ENCODE data around the gene ZNF638. TPM values are rescaled to one million over a fixed set of nuclear protein-coding genes. Genes with fewer than 3 reads are reported as not detected.

ZNF638 gene
- polyA plus RNA-seq, 4 donors: 51.1 to 130 (median 80.4) TPM

- Histone ChIP-seq H3K4me3 (ENCODE audit: low read depth in 1 of 3, low read length in 3 of 3) (no peak overlapping the region), H3K36me3 (ENCODE audit: control insufficient read depth in 3 of 3, insufficient read depth in 2 of 3, low read depth in 1 of 3, low read length in 3 of 3) (peaks cover 1 to 3% (median 2%) of the 10 kb centered on the region in 3 donors), H3K4me1 (ENCODE audit: control insufficient read depth in 3 of 3, insufficient read depth in 2 of 3, low read depth in 1 of 3, low read length in 2 of 3) (peaks cover 0 to 7% (median 0%) of the 10 kb centered on the region in 3 donors), H3K27ac (ENCODE audit: low read depth in 1 of 3, low read length in 2 of 3) (no peak overlapping the region), H3K27me3 (ENCODE audit: control insufficient read depth in 3 of 3, insufficient read depth in 3 of 3, low read length in 3 of 3) (no peaks in the 10 kb centered on the region), H3K9me3 (ENCODE audit: control insufficient read depth in 2 of 2, insufficient read depth in 1 of 2, low read depth in 1 of 2, low read length in 1 of 2) (no peaks in the 10 kb centered on the region)
- DNase-seq (no peak), FAIRE-seq (no peak)
- 22 to 33% (median 23%) methylated on average over 3 of the region's 3 CpGs for WGBS, 3 donors
Measured at GRCh38 chr2:71340176-71340575, 8.6 kb downstream of the ZNF638 start.

GRCh38 chr2:71341645-71342044 is 10.1 kb downstream of the ZNF638 start:
- no peaks in the 10 kb centered on the region for H3K27me3 ChIP-seq (ENCODE audit: control insufficient read depth in 3 of 3, insufficient read depth in 3 of 3, low read length in 3 of 3)
- H3K4me1 ChIP-seq (ENCODE audit: control insufficient read depth in 3 of 3, insufficient read depth in 2 of 3, low read depth in 1 of 3, low read length in 2 of 3): peaks cover 0 to 5% (median 0%) of the 10 kb centered on the region in 3 donors
- H3K4me3 ChIP-seq (ENCODE audit: low read depth in 1 of 3, low read length in 3 of 3): no peak overlapping the region
- no peaks in the 10 kb centered on the region for H3K9me3 ChIP-seq (ENCODE audit: control insufficient read depth in 2 of 2, insufficient read depth in 1 of 2, low read depth in 1 of 2, low read length in 1 of 2)
- peaks cover 1 to 9% (median 2%) of the 10 kb centered on the region in 3 donors for H3K36me3 ChIP-seq (ENCODE audit: control insufficient read depth in 3 of 3, insufficient read depth in 2 of 3, low read depth in 1 of 3, low read length in 3 of 3)
- WGBS, 3 donors: 14 to 54% (median 25%) methylated on average over 4 of the region's 4 CpGs
- DNase-seq: no peak
- FAIRE-seq: no peak
- H3K27ac ChIP-seq (ENCODE audit: low read depth in 1 of 3, low read length in 2 of 3): no peak overlapping the region

- Histone ChIP-seq H3K27me3 (ENCODE audit: control insufficient read depth in 3 of 3, insufficient read depth in 3 of 3, low read length in 3 of 3) (no peaks in the 10 kb centered on the region), H3K4me1 (ENCODE audit: control insufficient read depth in 3 of 3, insufficient read depth in 2 of 3, low read depth in 1 of 3, low read length in 2 of 3) (no peaks in the 10 kb centered on the region), H3K4me3 (ENCODE audit: low read depth in 1 of 3, low read length in 3 of 3) (no peak overlapping the region), H3K9me3 (ENCODE audit: control insufficient read depth in 2 of 2, insufficient read depth in 1 of 2, low read depth in 1 of 2, low read length in 1 of 2) (no peaks in the 10 kb centered on the region), H3K27ac (ENCODE audit: low read depth in 1 of 3, low read length in 2 of 3) (no peak overlapping the region), H3K36me3 (ENCODE audit: control insufficient read depth in 3 of 3, insufficient read depth in 2 of 3, low read depth in 1 of 3, low read length in 3 of 3) (peaks cover 1 to 12% (median 2%) of the 10 kb centered on the region in 3 donors)
- no peak for DNase-seq
- FAIRE-seq: no peak
- 95 to 98% (median 97%) methylated on average over 2 of the region's 2 CpGs for WGBS, 3 donors
Measured at GRCh38 chr2:71346065-71346464, 14.5 kb downstream of the ZNF638 start.

- DNase-seq (peak in 1 of 2 donors; percentile 31), FAIRE-seq (no peak)
- Histone ChIP-seq H3K4me1 (ENCODE audit: control insufficient read depth in 3 of 3, insufficient read depth in 2 of 3, low read depth in 1 of 3, low read length in 2 of 3) (no peaks in the 10 kb centered on the region), H3K27me3 (ENCODE audit: control insufficient read depth in 3 of 3, insufficient read depth in 3 of 3, low read length in 3 of 3) (no peaks in the 10 kb centered on the region), H3K36me3 (ENCODE audit: control insufficient read depth in 3 of 3, insufficient read depth in 2 of 3, low read depth in 1 of 3, low read length in 3 of 3) (peaks cover 2 to 15% (median 2%) of the 10 kb centered on the region in 3 donors), H3K9me3 (ENCODE audit: control insufficient read depth in 2 of 2, insufficient read depth in 1 of 2, low read depth in 1 of 2, low read length in 1 of 2) (no peaks in the 10 kb centered on the region), H3K4me3 (ENCODE audit: low read depth in 1 of 3, low read length in 3 of 3) (no peak overlapping the region), H3K27ac (ENCODE audit: low read depth in 1 of 3, low read length in 2 of 3) (no peak overlapping the region)
Measured at GRCh38 chr2:71347517-71347916, 15.9 kb downstream of the ZNF638 start.

GRCh38 chr2:71348302-71348701 is 16.7 kb downstream of the ZNF638 start:
- Histone ChIP-seq H3K36me3 (ENCODE audit: control insufficient read depth in 3 of 3, insufficient read depth in 2 of 3, low read depth in 1 of 3, low read length in 3 of 3) (peaks cover 2 to 15% (median 2%) of the 10 kb centered on the region in 3 donors), H3K9me3 (ENCODE audit: control insufficient read depth in 2 of 2, insufficient read depth in 1 of 2, low read depth in 1 of 2, low read length in 1 of 2) (no peaks in the 10 kb centered on the region), H3K27me3 (ENCODE audit: control insufficient read depth in 3 of 3, insufficient read depth in 3 of 3, low read length in 3 of 3) (no peaks in the 10 kb centered on the region), H3K4me1 (ENCODE audit: control insufficient read depth in 3 of 3, insufficient read depth in 2 of 3, low read depth in 1 of 3, low read length in 2 of 3) (no peaks in the 10 kb centered on the region), H3K27ac (ENCODE audit: low read depth in 1 of 3, low read length in 2 of 3) (no peak overlapping the region), H3K4me3 (ENCODE audit: low read depth in 1 of 3, low read length in 3 of 3) (no peak overlapping the region)
- WGBS, 3 donors: 95 to 98% (median 98%) methylated on average over 3 of the region's 3 CpGs
- DNase-seq (peak in 1 of 2 donors; percentile 45), FAIRE-seq (no peak)

GRCh38 chr2:71353248-71353647 is 21.7 kb downstream of the ZNF638 start:
- Histone ChIP-seq H3K4me1 (ENCODE audit: control insufficient read depth in 3 of 3, insufficient read depth in 2 of 3, low read depth in 1 of 3, low read length in 2 of 3) (no peaks in the 10 kb centered on the region), H3K9me3 (ENCODE audit: control insufficient read depth in 2 of 2, insufficient read depth in 1 of 2, low read depth in 1 of 2, low read length in 1 of 2) (no peaks in the 10 kb centered on the region), H3K36me3 (ENCODE audit: control insufficient read depth in 3 of 3, insufficient read depth in 2 of 3, low read depth in 1 of 3, low read length in 3 of 3) (peaks cover 0 to 15% (median 13%) of the 10 kb centered on the region in 3 donors), H3K27ac (ENCODE audit: low read depth in 1 of 3, low read length in 2 of 3) (no peak overlapping the region), H3K4me3 (ENCODE audit: low read depth in 1 of 3, low read length in 3 of 3) (no peak overlapping the region), H3K27me3 (ENCODE audit: control insufficient read depth in 3 of 3, insufficient read depth in 3 of 3, low read length in 3 of 3) (no peaks in the 10 kb centered on the region)
- WGBS, 3 donors: 38 to 48% (median 39%) methylated on average over 2 of the region's 2 CpGs
- no peak for FAIRE-seq
- DNase-seq: no peak

- no peaks in the 10 kb centered on the region for H3K4me1 ChIP-seq (ENCODE audit: control insufficient read depth in 3 of 3, insufficient read depth in 2 of 3, low read depth in 1 of 3, low read length in 2 of 3)
- peaks cover 7 to 30% (median 20%) of the 10 kb centered on the region in 3 donors for H3K36me3 ChIP-seq (ENCODE audit: control insufficient read depth in 3 of 3, insufficient read depth in 2 of 3, low read depth in 1 of 3, low read length in 3 of 3)
- no peaks in the 10 kb centered on the region for H3K9me3 ChIP-seq (ENCODE audit: control insufficient read depth in 2 of 2, insufficient read depth in 1 of 2, low read depth in 1 of 2, low read length in 1 of 2)
- FAIRE-seq (no peak), DNase-seq (no peak)
- H3K27me3 ChIP-seq (ENCODE audit: control insufficient read depth in 3 of 3, insufficient read depth in 3 of 3, low read length in 3 of 3): no peaks in the 10 kb centered on the region
- H3K27ac ChIP-seq (ENCODE audit: low read depth in 1 of 3, low read length in 2 of 3): no peak overlapping the region
- 95 to 97% (median 95%) methylated on average over 6 of the region's 6 CpGs for WGBS, 3 donors
- H3K4me3 ChIP-seq (ENCODE audit: low read depth in 1 of 3, low read length in 3 of 3): no peak overlapping the region
Measured at GRCh38 chr2:71358931-71359671, 27.5 kb downstream of the ZNF638 start.

- H3K9me3 ChIP-seq (ENCODE audit: control insufficient read depth in 2 of 2, insufficient read depth in 1 of 2, low read depth in 1 of 2, low read length in 1 of 2): no peaks in the 10 kb centered on the region
- no peaks in the 10 kb centered on the region for H3K27me3 ChIP-seq (ENCODE audit: control insufficient read depth in 3 of 3, insufficient read depth in 3 of 3, low read length in 3 of 3)
- 84 to 90% (median 89%) methylated on average over 3 of the region's 3 CpGs for WGBS, 3 donors
- no peak overlapping the region for H3K4me3 ChIP-seq (ENCODE audit: low read depth in 1 of 3, low read length in 3 of 3)
- no peak overlapping the region for H3K27ac ChIP-seq (ENCODE audit: low read depth in 1 of 3, low read length in 2 of 3)
- DNase-seq: no peak
- H3K36me3 ChIP-seq (ENCODE audit: control insufficient read depth in 3 of 3, insufficient read depth in 2 of 3, low read depth in 1 of 3, low read length in 3 of 3): peaks cover 11 to 35% (median 17%) of the 10 kb centered on the region in 3 donors
- FAIRE-seq: no peak
- no peaks in the 10 kb centered on the region for H3K4me1 ChIP-seq (ENCODE audit: control insufficient read depth in 3 of 3, insufficient read depth in 2 of 3, low read depth in 1 of 3, low read length in 2 of 3)
Measured at GRCh38 chr2:71360434-71360975, 28.9 kb downstream of the ZNF638 start.

All from small intestine (tissue), 7 donors.